IMR-90 (cell line): Measurements from ENCODE around the gene PRSS50. TPM values are rescaled to one million over a fixed set of nuclear protein-coding genes. Genes with fewer than 3 reads are reported as not detected.
A peak's percentile ranks its signal among the peaks of the same experiment; 100 is the strongest.

Experiments used
- ATAC-seq: fragments of 200-7000 bp; cut with Tn5 transposase; 2 replicates; pipeline ENCODE4 v1.9.1; 2020; ENCODE audit warnings: low read depth, mild to moderate bottlenecking, moderate library complexity
- BruUV-seq: library from RNA; stranded (reverse); fragments of 400-500 nt; replicated peaks from 2 replicates; lab custom pipeline; 2021; lab: Mats Ljungman, UMichigan
- CTCF ChIA-PET: fragments of 300-600 bp; formaldehyde crosslinking; extraction: SDS; loops from one replicate; lab custom pipeline; 2021; ENCODE audit warnings: antibody characterized with exemption; lab: Yijun Ruan, JAX
- POLR2A ChIA-PET: fragments of 300-600 bp; sonication (Branson Sonifier 250); formaldehyde crosslinking; loops from one replicate; lab custom pipeline; 2022; ENCODE audit warnings: antibody characterized with exemption; ENCODE audit not compliant: unreplicated experiment; lab: Charles Lee
- DNase-seq: peaks from one replicate; pipeline ENCODE4 v3.0.0; 2013
- H2AFZ ChIP-seq: replicated peaks from 2 replicates; pipeline ENCODE3; 2013; ENCODE audit warnings: low read length, mild to moderate bottlenecking; ENCODE audit not compliant: poor library complexity
- H2AK5ac ChIP-seq: 2 replicates; pipeline ENCODE4 v1.6.1; 2013; ENCODE audit warnings: low read depth, low read length, inconsistent platforms
- H2AK9ac ChIP-seq: replicated peaks from 2 replicates; pipeline ENCODE3; 2013; ENCODE audit warnings: mild to moderate bottlenecking, low read depth, low read length, moderate library complexity; ENCODE audit not compliant: poor library complexity
- H2BK120ac ChIP-seq: 2 replicates; pipeline ENCODE4 v1.6.1; 2013; ENCODE audit warnings: low read depth, low read length, inconsistent platforms
- H2BK15ac ChIP-seq: 3 replicates; pipeline ENCODE4 v1.6.1; 2013; ENCODE audit warnings: low read depth, low read length, inconsistent platforms
- H2BK20ac ChIP-seq: 2 replicates; pipeline ENCODE4 v1.6.1; 2013; ENCODE audit warnings: low read depth, mild to moderate bottlenecking, inconsistent platforms, low read length, moderate library complexity
- H2BK5ac ChIP-seq: 2 replicates; pipeline ENCODE4 v1.6.1; 2013; ENCODE audit warnings: mild to moderate bottlenecking, low read depth, low read length, inconsistent platforms; ENCODE audit not compliant: poor library complexity, severe bottlenecking
- H3K14ac ChIP-seq: replicated peaks from 2 replicates; pipeline ENCODE4 v1.6.1; 2013; ENCODE audit warnings: low read depth, low read length, inconsistent platforms
- H3K18ac ChIP-seq: 2 replicates; pipeline ENCODE4 v1.6.1; 2013; ENCODE audit warnings: low read depth, low read length, control low read depth
- H3K23ac ChIP-seq: 2 replicates; pipeline ENCODE4 v1.6.1; 2013; ENCODE audit warnings: low read depth, low read length, inconsistent platforms
- H3K27ac ChIP-seq: 2 replicates; pipeline ENCODE4 v1.5.1; 2013; ENCODE audit warnings: mild to moderate bottlenecking, control low read depth, low read length; ENCODE audit not compliant: insufficient read depth
- H3K27me3 ChIP-seq: 2 replicates; pipeline ENCODE4 v1.6.1; 2013; ENCODE audit warnings: low read length; ENCODE audit not compliant: control insufficient read depth, insufficient read depth
- H3K36me3 ChIP-seq: 2 replicates; pipeline ENCODE4 v1.6.1; 2013; ENCODE audit warnings: low read length, mixed read lengths; ENCODE audit not compliant: control insufficient read depth, insufficient read depth
- H3K4ac ChIP-seq: 2 replicates; pipeline ENCODE4 v1.6.1; 2013; ENCODE audit warnings: low read depth, low read length, inconsistent platforms
- H3K4me1 ChIP-seq: 2 replicates; pipeline ENCODE4 v1.6.1; 2013; ENCODE audit warnings: low read length, mixed read lengths; ENCODE audit not compliant: control insufficient read depth, insufficient read depth
- H3K4me2 ChIP-seq: 2 replicates; pipeline ENCODE4 v1.6.1; 2013; ENCODE audit warnings: low read depth, mild to moderate bottlenecking, control low read depth, low read length, moderate library complexity
- H3K4me3 ChIP-seq: 2 replicates; pipeline ENCODE4 v1.5.1; 2013; ENCODE audit warnings: low read depth, mild to moderate bottlenecking, control low read depth, low read length, moderate library complexity; ENCODE audit not compliant: insufficient read depth
- H3K56ac ChIP-seq: 2 replicates; pipeline ENCODE4 v1.6.1; 2013; ENCODE audit warnings: low read length, inconsistent platforms; ENCODE audit not compliant: insufficient read depth; ENCODE audit errors: extremely low read depth
- H3K79me1 ChIP-seq, 2 experiments: 2 replicates each; pipeline ENCODE4 v1.6.1; 2013; ENCODE audit warnings: low read length in 2 of 2, inconsistent platforms in 1 of 2, low read depth in 1 of 2
- H3K9ac ChIP-seq: 2 replicates; pipeline ENCODE4 v1.6.1; 2013; ENCODE audit warnings: low read depth, low read length, control low read depth
- H3K9me1 ChIP-seq: 2 replicates; pipeline ENCODE4 v1.6.1; 2013; ENCODE audit warnings: low read length, inconsistent platforms; ENCODE audit not compliant: insufficient read depth
- H3K9me3 ChIP-seq: 2 replicates; pipeline ENCODE4 v1.6.1; 2013; ENCODE audit warnings: low read length; ENCODE audit not compliant: control insufficient read depth, insufficient read depth
- H4K20me1 ChIP-seq: 2 replicates; pipeline ENCODE4 v1.6.1; 2013; ENCODE audit warnings: low read length, inconsistent platforms; ENCODE audit not compliant: insufficient read depth
- H4K5ac ChIP-seq: 2 replicates; pipeline ENCODE4 v1.6.1; 2013; ENCODE audit warnings: mild to moderate bottlenecking, low read depth, low read length, control low read depth
- H4K8ac ChIP-seq, 2 experiments: 2 replicates each; pipeline ENCODE4 v1.6.1; 2013; ENCODE audit warnings: low read depth in 2 of 2, low read length in 2 of 2, control low read depth in 1 of 2, inconsistent platforms in 1 of 2
- H4K91ac ChIP-seq: 2 replicates; pipeline ENCODE4 v1.6.1; 2013; ENCODE audit warnings: low read depth, low read length, inconsistent platforms; ENCODE audit not compliant: insufficient read depth
- BHLHE40 ChIP-seq: fragments of 150-350 bp; IDR thresholded peaks from 2 replicates; pipeline ENCODE4 v1.6.1; 2016; ENCODE audit warnings: mild to moderate bottlenecking, low read depth, low read length
- CEBPB ChIP-seq: IDR thresholded peaks from 2 replicates; pipeline ENCODE4 v1.6.1; 2012; ENCODE audit warnings: low read depth, low read length, improper control_type of control experiment
- CHD1 ChIP-seq: IDR thresholded peaks from 2 replicates; pipeline ENCODE4 v1.6.1; 2012; ENCODE audit warnings: low read depth, low read length, improper control_type of control experiment
- CTCF ChIP-seq: conservative IDR thresholded peaks from 2 replicates; pipeline ENCODE4 v1.5.1; 2012; ENCODE audit warnings: mild to moderate bottlenecking, low read depth, low read length, improper control_type of control experiment
- FOS ChIP-seq: fragments of 150-350 bp; IDR thresholded peaks from 2 replicates; pipeline ENCODE4 v1.6.1; 2016; ENCODE audit warnings: low read depth, low read length
- MAFK ChIP-seq: IDR thresholded peaks from 2 replicates; pipeline ENCODE4 v1.6.1; 2012; ENCODE audit warnings: low read depth, low read length, improper control_type of control experiment
- MXI1 ChIP-seq: IDR thresholded peaks from 2 replicates; pipeline ENCODE4 v1.6.1; 2012; ENCODE audit warnings: low read depth, mild to moderate bottlenecking, low read length, moderate library complexity, borderline replicate concordance
- POLR2A ChIP-seq: IDR thresholded peaks from 2 replicates; pipeline ENCODE4 v1.6.1; 2012; ENCODE audit warnings: mild to moderate bottlenecking, low read depth, low read length
- RAD21 ChIP-seq: IDR thresholded peaks from 2 replicates; pipeline ENCODE4 v1.6.1; 2012; ENCODE audit warnings: low read length, improper control_type of control experiment
- RCOR1 ChIP-seq: IDR thresholded peaks from 2 replicates; pipeline ENCODE4 v1.6.1; 2012; ENCODE audit warnings: mild to moderate bottlenecking, low read length, improper control_type of control experiment; ENCODE audit not compliant: insufficient replicate concordance
- USF2 ChIP-seq: fragments of 150-350 bp; IDR thresholded peaks from 2 replicates; pipeline ENCODE4 v1.6.1; 2017; ENCODE audit warnings: mild to moderate bottlenecking, antibody characterized with exemption, low read length, low read depth
- WGBS, 2 experiments: methylation state at CpG; one replicate each; pipeline versions ENCODE4 v1.1.5 to v1.1.7; 2013; ENCODE audit warnings: missing lambda C conversion rate in 2 of 2; ENCODE audit not compliant: insufficient read length in 1 of 2; ENCODE audit errors: extremely low coverage in 2 of 2; 5-methylcytosine and 5-hydroxymethylcytosine counted together
- dilution Hi-C: fragments of 300-500 bp; cut with HindIII; formaldehyde crosslinking; loops from one replicate; pipeline ENCODE4 v1.14.3; 2018; ENCODE audit warnings: low sequenced_read_pairs; ENCODE audit not compliant: unreplicated experiment
- in situ Hi-C: fragments of 300-500 bp; cut with MboI; formaldehyde crosslinking; loops from 3 replicates; pipeline ENCODE4 v1.14.3; 2019; ENCODE audit warnings: low sequenced_read_pairs, inconsistent platforms, mixed read lengths
- intact Hi-C: fragments of 100-400 bp; cut with micrococcal nuclease; formaldehyde crosslinking; loops from 2 replicates; pipeline ENCODE4 v1.10.0; 2022
- polyA plus RNA-seq, 3 experiments: library from polyadenylated mRNA; depleted of rRNA; stranded (reverse); fragments of >200 nt; gene quantifications; 2 replicates each; pipeline ENCODE4 v1.2.3, GENCODE V29; 2012; ENCODE audit warnings: low replicate concordance in 1 of 3
- total RNA-seq: library from RNA; depleted of rRNA; stranded (reverse); fragments of >200 nt; gene quantifications from 2 replicates; pipeline ENCODE4 v1.2.3, GENCODE V29; 2012
- TF ChIP-seq, protein P1 (sequence below): fragments of 150-350 bp; IDR thresholded peaks from 2 replicates; pipeline ENCODE4 v1.6.1; 2016; ENCODE audit warnings: low read depth, mild to moderate bottlenecking, low read length, moderate library complexity, borderline replicate concordance

PRSS50 gene
- total and polyA plus RNA-seq, 2 of the 4 experiments (the other 2 are of a cell fraction): not detected

- in situ Hi-C loops: no loop called here
Observed at GRCh38 chr3:46693892-46694226, 23.8 kb downstream of the PRSS50 start.

More at GRCh38 chr3:46693892-46694226, 23.8 kb downstream of the PRSS50 start:
- Histone ChIP-seq H3K4me2 (peak overlapping the region; percentile 68), H3K4ac (no peak overlapping the region), H3K56ac (no peak overlapping the region), H3K4me3 (peak overlapping the region; percentile 33), H4K91ac (no peak overlapping the region), H3K79me1 (no peaks in the 10 kb centered on the region; a peak in 1 of 4 replicates), H2BK15ac (no peak overlapping the region), H4K8ac (no peak overlapping the region; a peak in 2 of 4 replicates), H4K20me1 (peaks cover 5% of the 10 kb centered on the region; the same call in 1 of the 2 replicates), H3K27ac (no peak overlapping the region), H3K18ac (no peak overlapping the region), H3K9me3 (no peaks in the 10 kb centered on the region), H2AFZ (peak overlapping the region; percentile 80), H3K9ac (no peak overlapping the region; the same call in 1 of the 2 replicates), H3K9me1 (peaks cover 14% of the 10 kb centered on the region; the same call in 1 of the 2 replicates), H3K36me3 (no peaks in the 10 kb centered on the region), H2BK20ac (no peak overlapping the region), H3K14ac (no peak overlapping the region), H2BK5ac (no peak overlapping the region), H3K27me3 (peaks cover 9% of the 10 kb centered on the region), H2AK5ac (no peak overlapping the region; the same call in 1 of the 2 replicates), H3K23ac (no peak overlapping the region), H2AK9ac (peak overlapping the region; percentile 93), H3K4me1 (peaks cover 20% of the 10 kb centered on the region), H4K5ac (peak overlapping the region; percentile 4; the same call in 1 of the 2 replicates), H2BK120ac (no peak overlapping the region)
- TF ChIP-seq POLR2A (no peak), BHLHE40 (no peak), FOS (no peak), MXI1 (no peak), RCOR1 (no peak), USF2 (no peak), CEBPB (no peak), CTCF (no peak), RAD21 (no peak), CHD1 (no peak), MAFK (no peak)
- TF ChIP-seq, protein P1, sequence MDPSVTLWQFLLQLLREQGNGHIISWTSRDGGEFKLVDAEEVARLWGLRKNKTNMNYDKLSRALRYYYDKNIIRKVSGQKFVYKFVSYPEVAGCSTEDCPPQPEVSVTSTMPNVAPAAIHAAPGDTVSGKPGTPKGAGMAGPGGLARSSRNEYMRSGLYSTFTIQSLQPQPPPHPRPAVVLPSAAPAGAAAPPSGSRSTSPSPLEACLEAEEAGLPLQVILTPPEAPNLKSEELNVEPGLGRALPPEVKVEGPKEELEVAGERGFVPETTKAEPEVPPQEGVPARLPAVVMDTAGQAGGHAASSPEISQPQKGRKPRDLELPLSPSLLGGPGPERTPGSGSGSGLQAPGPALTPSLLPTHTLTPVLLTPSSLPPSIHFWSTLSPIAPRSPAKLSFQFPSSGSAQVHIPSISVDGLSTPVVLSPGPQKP: no peak
- intact Hi-C loops (loop anchor here (2.0 kb wide), 1 partner anchor 205 kb away; no protein-coding TSS in a partner anchor), dilution Hi-C loops (no loop called here)
- DNase-seq (no peak), ATAC-seq (no peak; the same call in 1 of the 2 replicates)
- ChIA-PET CTCF (no interaction called here), POLR2A (no interaction called here)
- BruUV-seq: no TSS peak
- no CpG with 5 or more reads among the region's 30 CpGs for WGBS, 2 experiments
